Measurements from ENCODE around the gene SLC43A1.

DNA sequence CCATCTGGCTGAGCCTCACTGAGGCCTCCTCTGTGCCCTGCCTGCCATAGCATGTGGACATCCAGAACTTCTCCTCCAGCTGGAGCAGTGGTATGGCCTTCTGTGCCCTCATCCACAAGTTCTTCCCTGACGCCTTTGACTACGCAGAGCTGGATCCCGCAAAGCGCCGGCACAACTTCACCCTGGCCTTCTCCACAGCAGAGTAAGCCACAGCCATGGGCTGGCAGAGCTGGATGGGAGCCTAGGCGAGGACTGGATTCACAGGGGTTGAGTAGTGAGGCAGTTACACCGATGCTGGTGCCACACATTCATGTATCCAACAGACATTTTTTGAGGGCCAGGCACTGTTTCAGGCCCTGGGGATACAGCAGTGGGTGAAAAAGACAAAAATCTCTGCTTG is 30.9 kb upstream of the SLC43A1 start:
- TF ChIP-seq, protein P1, sequence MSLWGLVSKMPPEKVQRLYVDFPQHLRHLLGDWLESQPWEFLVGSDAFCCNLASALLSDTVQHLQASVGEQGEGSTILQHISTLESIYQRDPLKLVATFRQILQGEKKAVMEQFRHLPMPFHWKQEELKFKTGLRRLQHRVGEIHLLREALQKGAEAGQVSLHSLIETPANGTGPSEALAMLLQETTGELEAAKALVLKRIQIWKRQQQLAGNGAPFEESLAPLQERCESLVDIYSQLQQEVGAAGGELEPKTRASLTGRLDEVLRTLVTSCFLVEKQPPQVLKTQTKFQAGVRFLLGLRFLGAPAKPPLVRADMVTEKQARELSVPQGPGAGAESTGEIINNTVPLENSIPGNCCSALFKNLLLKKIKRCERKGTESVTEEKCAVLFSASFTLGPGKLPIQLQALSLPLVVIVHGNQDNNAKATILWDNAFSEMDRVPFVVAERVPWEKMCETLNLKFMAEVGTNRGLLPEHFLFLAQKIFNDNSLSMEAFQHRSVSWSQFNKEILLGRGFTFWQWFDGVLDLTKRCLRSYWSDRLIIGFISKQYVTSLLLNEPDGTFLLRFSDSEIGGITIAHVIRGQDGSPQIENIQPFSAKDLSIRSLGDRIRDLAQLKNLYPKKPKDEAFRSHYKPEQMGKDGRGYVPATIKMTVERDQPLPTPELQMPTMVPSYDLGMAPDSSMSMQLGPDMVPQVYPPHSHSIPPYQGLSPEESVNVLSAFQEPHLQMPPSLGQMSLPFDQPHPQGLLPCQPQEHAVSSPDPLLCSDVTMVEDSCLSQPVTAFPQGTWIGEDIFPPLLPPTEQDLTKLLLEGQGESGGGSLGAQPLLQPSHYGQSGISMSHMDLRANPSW (CRISPR knock-in tag; conservative IDR thresholded peaks at IDR 0.05; ENCODE audit: low read depth), result no peak
- TF ChIP-seq, protein P2, sequence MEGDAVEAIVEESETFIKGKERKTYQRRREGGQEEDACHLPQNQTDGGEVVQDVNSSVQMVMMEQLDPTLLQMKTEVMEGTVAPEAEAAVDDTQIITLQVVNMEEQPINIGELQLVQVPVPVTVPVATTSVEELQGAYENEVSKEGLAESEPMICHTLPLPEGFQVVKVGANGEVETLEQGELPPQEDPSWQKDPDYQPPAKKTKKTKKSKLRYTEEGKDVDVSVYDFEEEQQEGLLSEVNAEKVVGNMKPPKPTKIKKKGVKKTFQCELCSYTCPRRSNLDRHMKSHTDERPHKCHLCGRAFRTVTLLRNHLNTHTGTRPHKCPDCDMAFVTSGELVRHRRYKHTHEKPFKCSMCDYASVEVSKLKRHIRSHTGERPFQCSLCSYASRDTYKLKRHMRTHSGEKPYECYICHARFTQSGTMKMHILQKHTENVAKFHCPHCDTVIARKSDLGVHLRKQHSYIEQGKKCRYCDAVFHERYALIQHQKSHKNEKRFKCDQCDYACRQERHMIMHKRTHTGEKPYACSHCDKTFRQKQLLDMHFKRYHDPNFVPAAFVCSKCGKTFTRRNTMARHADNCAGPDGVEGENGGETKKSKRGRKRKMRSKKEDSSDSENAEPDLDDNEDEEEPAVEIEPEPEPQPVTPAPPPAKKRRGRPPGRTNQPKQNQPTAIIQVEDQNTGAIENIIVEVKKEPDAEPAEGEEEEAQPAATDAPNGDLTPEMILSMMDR (IDR thresholded peaks at IDR 0.05), result no peak
- TF ChIP-seq ZNF121 (CRISPR knock-in tag; IDR thresholded peaks at IDR 0.05) (no peak), CREB1 (CRISPR knock-in tag; IDR thresholded peaks at IDR 0.05) (no peak), GABPB1 (CRISPR knock-in tag; IDR thresholded peaks at IDR 0.05) (no peak), CREM (CRISPR knock-in tag; IDR thresholded peaks at IDR 0.05) (no peak)
- TF ChIP-seq, protein P3, sequence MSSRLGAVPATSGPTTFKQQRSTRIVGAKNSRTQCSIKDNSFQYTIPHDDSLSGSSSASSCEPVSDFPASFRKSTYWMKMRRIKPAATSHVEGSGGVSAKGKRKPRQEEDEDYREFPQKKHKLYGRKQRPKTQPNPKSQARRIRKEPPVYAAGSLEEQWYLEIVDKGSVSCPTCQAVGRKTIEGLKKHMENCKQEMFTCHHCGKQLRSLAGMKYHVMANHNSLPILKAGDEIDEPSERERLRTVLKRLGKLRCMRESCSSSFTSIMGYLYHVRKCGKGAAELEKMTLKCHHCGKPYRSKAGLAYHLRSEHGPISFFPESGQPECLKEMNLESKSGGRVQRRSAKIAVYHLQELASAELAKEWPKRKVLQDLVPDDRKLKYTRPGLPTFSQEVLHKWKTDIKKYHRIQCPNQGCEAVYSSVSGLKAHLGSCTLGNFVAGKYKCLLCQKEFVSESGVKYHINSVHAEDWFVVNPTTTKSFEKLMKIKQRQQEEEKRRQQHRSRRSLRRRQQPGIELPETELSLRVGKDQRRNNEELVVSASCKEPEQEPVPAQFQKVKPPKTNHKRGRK (CRISPR knock-in tag; IDR thresholded peaks at IDR 0.05; ENCODE audit: borderline replicate concordance), result no peak
